HT1080 (cell line): ENCODE data around the gene ATG13. TPM values are rescaled to one million over a fixed set of nuclear protein-coding genes. Genes with fewer than 3 reads are reported as not detected.

ENCODE experiments used
- DNase-seq: peaks from one replicate; pipeline ENCODE4 v3.0.0-alpha.2; 2015; ENCODE audit warnings: low read depth
- total RNA-seq: library from RNA; depleted of rRNA; stranded (reverse); fragments of >200 nt; shearing (Covaris generic); gene quantifications from 2 replicates; pipeline ENCODE4 v1.2.3, GENCODE V29; 2014; rRNA removed

Gene ATG13
- total RNA-seq, 1 experiment from 2014 or later = 117 TPM

DNA sequence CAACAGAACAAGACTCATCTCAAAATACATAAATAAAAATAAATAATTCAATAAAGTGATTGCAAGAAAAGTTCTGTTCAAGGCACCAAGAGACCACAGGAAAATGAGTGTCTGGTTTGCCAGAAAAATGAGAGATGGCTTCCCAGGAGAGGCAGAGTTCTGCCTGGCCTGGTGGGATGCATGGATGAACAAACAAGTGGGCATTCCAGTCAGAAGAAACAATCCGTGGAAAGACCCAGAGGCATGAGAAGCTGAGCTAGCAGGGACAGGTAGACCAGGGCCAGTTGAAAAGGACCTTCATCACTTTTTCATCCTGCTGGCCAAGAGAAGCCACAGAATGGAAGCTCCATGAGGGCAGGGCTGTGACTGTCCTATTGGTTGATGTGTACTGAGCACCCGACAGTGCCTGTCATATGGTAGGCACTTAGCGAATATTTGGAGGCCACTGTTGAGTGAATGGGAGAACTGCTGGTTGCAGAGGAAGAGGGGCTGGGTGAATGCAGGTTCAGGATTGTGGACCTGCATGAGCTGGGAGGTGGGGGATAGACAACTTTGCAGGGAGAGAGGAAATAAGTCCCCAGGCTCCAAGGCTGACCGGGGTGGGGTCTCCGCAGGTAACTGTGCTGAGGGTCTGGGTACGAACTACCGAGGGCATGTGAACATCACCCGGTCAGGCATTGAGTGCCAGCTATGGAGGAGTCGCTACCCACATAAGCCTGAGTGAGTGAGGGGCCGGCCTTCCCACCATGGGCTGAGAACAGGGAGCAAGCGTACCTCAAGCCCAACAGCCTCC lies 105.4 kb downstream of the ATG13 start:
- DNase-seq = no peak

- DNase-seq = no peak
Measured at GRCh38 chr11:46723359-46723680, 106.0 kb downstream of the ATG13 start.

DNA sequence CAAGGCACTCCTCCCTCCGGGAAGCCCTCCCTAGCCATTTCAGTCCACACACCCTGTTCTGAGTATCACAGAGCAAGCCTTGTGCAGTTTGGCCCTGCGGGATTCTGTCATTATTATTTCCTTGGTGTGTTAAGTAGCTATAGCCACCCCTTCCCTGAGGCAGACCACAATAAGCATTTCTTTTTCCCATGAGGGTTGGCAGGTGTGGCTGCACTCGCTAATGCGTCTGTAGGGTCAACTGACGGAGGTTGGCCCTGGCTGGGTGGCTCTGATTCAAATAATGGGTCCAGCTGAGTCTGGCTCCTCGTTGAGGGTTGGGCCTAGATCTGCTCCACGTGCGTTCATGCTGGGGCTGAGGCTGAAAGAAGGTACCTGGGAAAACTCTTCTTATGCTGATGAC lies 106.7 kb downstream of the ATG13 start:
- no peak for DNase-seq

Other genes with a start within 250 kb of the ATG13 start
- gene MDK, start 235.9 kb upstream of the ATG13 start, total RNA-seq = 40.5 and 54.9 TPM in 2 replicates
- gene CHRM4, start 225.8 kb upstream of the ATG13 start, total RNA-seq = 0.40 and 0.57 TPM in 2 replicates
- gene AMBRA1, start 23.5 kb upstream of the ATG13 start, total RNA-seq = 15.3 and 17.2 TPM in 2 replicates
- 4.5 TPM in 2 replicates for gene HARBI1, start 326 bp upstream of the ATG13 start, total RNA-seq
- gene ARHGAP1, start 83.1 kb downstream of the ATG13 start, total RNA-seq = 27.4 and 46.9 TPM in 2 replicates
- 11.5 and 11.8 TPM in 2 replicates for gene ZNF408, start 83.5 kb downstream of the ATG13 start, total RNA-seq
- not detected in 2 replicates for gene F2, start 101.7 kb downstream of the ATG13 start, total RNA-seq
- gene CKAP5, start 228.7 kb downstream of the ATG13 start, total RNA-seq = 90.7 and 110 TPM in 2 replicates